Epidermal melanocyte (primary cell): Measurements from ENCODE around the gene VAPB.
"Not testable (repeated sequence)": the region's sequence is repeated elsewhere in the genome, so short reads cannot be mapped to it uniquely, and the experiment has no call there.

ENCODE experiments used
- DNase-seq: peaks from one replicate; pipeline ENCODE4 v3.0.0; 2011; ENCODE audit warnings: low spot score; ENCODE audit not compliant: insufficient read length

VAPB gene

DNA sequence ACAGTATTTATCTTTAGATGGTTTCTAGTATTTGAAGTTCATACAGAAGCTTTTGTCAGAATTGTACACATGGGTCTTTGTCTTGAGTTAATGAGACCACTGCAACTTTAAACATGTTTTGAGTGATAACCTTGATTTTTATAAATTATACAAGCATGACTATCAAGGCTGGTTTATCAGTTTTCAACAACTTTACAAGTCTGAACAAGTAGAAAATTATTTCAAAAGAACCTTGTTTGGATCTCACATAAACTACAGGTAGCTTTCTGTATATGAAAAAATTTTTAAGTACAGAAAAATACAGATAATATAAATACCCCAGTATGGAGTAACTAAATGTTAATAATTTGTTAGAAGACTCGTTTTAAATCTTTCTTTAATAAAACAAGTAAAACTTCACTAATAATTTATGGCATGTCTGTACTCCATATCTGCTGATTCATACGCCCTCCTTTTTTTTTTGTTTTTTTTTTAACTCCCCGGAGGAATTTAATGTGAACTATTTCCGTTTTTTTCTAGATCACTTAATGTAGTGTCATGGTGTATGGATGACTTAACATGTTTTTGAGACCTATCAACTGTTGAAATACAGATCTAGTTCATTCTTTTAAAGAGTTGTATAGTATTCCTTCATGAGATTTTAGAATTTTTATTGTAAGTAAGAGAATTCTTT, 18.3 kb downstream of the VAPB start:
- no peak for DNase-seq

DNA sequence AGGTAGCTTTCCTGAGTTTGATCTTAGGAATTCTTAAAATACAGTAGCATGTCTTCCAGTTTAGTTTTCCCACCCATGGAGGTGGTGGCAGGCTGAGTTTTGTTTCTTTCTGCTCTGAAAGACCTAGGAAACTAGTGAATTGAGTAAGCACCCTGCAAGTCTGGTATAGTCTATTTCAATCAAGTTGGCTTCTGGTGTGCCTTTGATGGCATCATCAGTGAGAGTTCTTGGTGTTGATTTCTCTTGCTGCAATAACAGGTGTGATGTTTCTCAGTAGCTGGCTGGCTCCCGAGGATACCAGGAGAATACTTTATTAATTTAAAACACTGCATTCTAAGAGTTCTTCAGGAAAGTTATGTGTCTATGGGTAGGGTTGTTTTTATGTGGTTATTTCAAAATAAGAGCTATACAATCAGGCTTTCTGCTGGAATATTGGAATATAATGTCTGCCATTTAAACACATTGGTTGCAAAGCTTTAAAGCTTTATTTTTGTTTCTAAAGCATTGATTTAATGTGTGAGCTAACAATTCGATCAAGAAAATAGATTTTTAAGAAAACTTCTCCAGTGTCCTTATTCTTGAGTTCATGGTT, 19.0 kb downstream of the VAPB start:
- DNase-seq = no peak

DNA sequence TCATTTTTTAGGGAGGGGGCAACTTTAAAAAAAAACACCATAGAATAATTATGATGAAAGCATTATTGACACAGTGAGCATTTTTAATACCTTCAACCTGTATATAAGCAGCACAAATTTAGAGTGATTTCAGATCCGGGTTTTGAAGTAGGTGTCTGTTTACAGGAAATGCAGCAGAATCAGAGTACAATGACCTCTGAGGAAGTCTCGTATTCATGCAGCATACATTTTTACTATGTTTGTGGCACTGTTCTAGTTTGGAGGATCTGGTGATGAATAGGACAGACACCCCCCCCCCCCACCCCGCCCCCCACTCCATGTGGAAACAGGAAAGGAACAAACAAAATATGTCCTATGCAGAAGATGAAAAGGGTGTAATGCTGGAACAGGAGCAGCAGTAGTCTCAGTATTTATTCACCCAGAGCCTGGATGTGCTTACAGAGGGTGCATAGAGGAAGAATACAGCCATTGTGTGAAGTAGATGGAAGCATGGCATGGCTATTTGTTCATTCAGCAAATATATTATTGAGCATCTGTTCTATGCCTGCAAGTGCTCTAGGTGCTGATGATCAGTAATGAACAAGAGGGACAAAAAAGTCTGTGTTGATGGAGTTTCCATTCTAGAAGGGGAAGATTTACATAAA, 19.7 kb downstream of the VAPB start:
- peak; percentile 73 for DNase-seq

DNA sequence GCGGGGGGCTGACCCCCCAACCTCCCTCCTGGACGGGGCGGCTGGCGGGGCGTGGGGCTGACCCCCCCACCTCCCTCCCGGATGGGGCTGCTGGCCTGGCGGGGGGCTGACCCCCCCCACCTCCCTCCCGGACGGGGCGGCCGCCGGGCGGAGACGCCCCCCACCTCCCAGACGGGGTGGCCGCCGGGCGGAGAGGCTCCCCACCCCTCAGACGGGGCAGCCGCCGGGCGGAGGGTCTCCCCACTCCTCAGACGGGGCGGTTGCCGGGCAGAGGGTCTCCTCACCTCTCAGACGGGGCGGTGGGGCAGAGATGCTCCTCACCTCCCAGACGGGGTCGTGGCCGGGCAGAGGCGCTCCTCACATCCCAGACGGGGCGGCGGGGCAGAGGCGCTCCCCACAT, 25.2 kb downstream of the VAPB start:
- not testable (repeated sequence) for DNase-seq

DNA sequence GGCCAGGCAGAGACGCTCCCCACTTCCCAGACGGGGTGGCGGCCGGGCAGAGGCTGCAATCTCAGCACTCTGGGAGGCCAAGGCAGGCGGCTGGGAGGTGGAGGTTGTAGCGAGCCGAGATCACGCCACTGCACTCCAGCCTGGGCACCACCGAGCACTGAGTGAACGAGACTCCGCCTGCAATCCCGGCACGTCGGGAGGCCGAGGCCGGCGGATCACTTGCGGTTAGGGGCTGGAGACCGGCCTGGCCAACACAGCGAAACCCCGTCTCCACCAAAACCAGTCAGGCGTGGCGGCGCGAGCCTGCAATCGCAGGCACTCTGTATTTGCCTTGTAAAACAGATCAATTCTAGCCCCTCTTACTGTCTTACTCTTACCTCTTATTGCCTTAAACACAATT, 25.8 kb downstream of the VAPB start:
- DNase-seq = not testable (repeated sequence)

DNA sequence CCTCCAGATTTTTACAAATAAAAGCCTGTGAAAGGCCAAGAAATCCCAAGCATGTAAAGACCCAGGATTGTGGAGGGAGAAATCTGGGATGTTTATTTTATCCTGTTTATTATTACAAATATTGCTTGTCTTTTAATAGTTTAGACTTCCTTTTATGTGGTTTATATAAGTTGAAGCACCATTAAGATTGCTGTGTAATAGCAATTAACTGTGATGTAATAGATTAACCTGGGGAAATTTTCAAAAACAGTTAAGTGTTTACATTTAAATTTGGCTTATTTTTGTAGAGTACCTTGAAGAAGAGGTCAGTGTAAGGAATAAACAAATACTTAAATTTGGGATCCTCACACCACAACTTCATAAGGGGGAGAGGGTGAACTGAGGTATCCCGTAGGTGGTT, 27.0 kb downstream of the VAPB start:
- DNase-seq = no peak

DNA sequence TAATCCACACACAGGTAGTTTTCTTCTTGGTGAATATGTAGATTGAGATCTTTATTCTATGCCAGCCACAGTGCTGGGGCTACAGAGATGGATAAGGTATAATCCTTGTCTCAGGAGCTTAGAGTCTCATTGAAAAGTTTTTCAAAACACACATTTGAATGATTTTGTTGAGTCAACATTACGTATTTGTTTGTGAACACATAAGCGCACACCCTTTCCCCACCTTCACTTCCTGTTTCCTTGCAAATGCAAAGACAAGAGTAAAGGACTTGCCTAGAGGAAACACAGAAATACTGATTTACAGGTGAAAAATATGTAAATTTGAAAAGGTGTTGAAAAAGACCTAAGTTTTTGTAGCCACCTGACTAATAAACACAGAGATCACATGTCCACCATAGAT, 27.8 kb downstream of the VAPB start:
- no peak for DNase-seq

DNA sequence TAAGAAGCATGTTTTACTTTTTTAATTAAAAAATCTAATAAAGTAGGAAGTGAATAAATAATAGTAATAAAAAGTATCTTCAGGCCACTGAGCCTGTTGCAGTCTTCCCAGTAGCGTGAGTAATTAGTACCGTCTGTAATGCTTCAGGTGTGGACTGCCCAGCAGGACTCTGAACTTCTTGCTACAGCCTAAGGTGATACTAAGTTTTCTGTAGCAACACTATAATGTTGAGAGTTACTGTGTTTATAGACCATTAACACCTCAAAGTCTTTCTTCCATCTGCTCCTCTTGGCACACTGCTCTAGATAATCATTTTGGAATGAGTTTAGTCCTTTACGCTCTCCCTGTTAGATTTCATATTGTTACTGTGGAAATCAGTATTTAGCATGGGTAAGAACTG, 28.4 kb downstream of the VAPB start:
- no peak for DNase-seq

DNA sequence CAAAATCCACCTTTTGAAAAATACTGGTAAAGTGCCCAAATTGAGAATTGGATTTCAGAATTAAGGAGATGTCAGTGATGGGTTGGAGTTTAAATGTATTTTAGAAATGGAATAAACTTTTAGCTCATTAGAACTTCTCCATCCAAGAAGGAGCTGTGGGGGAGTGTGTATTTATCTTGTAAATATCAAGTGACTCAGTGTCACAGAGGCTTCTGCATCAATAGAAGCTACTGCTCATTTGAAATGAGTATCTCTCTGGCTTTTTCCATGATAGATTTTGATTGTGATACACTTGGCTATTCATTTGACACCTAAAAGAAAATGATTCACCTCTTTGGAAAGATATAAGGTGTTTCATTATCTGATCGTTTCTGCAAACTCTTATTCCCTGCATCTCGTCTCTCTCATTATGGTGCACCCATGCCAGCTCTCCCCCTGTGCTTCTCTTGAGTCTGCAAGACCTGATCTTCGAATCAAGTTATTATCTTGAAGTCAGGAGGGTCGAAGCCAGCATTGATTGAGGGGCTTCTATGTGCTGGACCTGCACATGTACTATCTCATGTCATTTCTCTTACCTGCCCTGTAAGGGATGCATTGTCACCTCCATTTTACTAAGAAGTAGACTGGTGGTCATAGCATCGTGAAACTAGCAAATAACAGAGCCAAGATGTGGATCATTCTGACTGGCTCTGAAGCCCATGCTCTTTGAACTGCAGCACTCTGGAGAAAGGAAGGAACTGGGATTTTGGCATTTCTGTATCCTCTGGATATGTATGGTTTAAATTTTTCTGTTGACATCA, 30.1 kb downstream of the VAPB start:
- DNase-seq = no peak

DNA sequence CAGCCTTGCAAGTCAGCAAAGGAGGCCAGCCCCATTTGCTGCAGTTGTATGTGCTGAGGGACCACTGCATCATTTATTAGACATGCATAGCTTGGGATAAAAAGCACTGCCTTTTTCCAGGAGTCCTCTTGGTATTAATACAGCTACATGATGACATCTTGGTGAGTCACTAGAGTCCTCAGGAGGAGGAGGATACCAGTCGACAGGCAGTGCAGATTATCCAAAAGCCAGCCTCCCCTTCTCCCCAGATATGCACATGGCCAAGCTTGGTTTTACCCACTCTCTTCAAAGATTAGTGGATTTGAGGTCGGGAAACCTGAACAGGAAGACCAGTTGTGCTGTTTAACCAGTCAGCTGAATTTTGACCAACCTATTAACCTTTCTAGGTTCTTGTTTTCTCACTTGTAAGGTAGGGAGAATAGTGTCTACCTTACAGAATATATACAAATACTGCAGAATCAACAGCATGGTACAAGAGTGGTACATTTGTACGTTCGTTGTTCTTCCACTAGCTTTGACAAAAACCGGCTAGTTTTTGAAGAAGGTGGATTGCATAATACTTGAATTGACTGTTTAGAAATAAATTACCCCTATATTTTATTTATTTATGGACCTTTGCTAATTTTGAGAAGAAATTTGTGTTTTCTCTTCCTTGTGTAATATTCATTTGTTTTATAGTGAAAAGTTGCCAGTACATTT, 31.9 kb downstream of the VAPB start:
- no peak for DNase-seq

DNA sequence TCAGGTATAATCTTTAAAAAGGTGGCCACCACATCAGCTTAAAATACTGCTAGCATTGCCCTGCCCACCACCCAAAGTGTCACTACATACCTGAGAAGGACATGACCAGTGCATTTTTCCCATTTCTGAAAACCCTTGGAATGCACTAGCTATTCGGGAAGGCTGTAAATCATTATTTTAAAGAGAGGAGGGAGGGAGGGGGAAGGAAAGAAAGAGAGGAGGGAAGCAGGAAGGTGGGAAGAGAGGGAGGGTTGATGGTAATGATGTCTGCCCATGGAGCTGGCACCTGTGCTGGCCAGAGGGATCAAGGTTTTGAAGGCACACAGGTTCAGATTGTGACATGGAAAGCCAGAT, 32.4 kb downstream of the VAPB start:
- no peak for DNase-seq

DNA sequence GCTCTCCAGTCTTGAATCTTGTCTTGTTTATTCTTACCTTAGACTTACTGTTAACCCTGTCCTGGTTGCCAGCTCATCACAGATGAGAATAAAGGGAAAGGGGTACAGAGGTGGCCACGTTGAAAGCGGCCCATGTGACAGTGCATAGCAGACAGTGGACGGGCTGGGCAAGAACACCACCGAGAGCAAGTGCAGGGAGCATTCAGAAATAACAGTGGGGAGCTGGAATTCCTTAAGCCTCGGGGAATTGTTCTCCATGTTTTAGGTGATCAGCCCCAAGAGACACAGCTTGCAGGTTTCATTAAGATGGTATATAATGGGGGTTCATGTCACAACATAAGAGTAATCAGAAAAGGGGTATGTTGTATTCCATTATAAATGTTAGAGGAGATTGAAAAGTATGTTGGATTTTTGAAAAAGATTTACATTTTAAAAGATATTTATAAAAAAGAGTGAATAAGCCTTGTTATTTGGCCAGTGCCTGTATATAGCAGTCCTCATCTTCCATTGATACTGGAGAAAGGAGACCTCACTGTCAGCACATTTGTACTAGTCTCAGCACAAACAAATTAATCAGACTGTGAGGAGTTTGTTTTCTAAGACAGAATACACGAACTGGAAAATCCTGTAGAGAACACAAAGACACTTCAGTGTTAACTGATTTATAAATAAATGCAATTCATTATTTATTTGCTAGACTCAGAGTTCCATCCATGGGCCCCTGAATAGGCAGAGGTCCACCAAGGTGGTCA, 35.4 kb downstream of the VAPB start:
- no peak for DNase-seq

DNA sequence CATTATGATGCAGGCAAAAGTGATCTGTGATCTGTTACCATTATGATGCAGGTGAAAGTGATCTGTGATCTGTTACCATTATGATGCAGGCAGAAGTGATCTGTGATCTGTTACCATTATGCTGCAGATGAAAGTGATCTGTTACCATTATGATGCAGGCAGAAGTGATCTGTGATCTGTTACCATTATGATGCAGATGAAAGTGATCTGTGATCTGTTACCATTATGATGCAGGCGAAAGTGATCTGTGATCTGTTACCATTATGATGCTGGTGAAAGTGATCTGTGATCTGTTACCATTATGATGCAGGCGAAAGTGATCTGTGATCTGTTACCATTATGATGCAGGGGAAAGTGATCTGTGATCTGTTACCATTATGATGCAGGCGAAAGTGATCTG, 38.5 kb downstream of the VAPB start:
- not testable (repeated sequence) for DNase-seq

DNA sequence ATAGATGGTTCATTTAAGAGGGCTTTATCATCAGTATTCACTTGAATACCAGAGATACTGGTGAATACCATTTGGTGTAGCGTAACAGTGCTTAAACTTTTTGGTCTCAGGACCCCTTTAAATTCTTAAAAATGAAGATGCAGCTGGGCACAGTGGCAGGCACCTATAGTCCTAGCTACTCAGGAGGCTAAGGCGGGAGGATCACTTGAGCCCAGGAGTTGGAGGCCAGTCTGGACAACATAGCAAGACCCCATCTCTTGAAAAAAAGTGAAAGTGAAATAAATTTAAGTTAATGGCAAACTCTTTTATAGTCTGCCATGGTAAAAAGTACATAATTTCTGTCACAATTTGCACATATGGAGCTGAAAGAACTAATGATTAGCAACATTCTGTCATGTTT, 39.3 kb downstream of the VAPB start:
- DNase-seq = no peak

DNA sequence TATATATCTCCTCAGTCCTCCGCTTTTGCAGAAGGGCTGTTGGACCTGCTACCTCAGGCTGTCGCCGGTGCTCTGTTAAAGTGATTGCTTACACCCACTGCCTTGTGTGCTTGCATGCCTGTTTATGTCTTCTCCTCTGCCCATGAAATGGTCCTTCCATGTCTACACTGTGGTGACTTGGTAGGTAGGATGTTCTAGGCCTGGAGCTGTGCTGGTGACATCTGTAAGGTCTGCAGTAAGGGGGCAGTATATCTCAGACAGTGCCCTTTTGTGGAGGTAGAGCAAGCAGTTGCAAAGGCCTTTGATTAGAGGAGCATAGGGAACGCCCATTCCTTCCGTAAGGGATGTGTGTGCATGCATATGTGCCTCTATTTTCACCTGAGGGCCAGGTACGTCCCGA, 40.3 kb downstream of the VAPB start:
- no peak for DNase-seq

DNA sequence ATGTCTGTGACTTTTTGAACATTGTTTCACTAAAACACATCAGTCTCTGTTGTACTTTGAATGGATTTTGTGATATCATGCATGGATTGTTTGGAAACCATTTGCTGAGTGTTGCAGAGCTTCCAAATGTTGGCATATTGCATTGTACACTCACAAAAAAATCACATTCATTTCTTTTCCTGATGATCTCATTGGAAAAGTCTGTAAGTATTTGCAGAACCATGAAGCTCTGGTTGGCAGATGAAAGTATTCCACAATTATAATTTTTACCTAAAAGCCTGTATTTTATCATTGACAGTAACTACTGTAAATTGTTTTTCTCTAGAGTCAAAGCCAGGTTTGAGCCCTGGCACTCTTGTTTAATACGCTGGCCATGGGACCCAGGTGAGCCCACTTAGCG, 42.1 kb downstream of the VAPB start:
- DNase-seq = no peak

DNA sequence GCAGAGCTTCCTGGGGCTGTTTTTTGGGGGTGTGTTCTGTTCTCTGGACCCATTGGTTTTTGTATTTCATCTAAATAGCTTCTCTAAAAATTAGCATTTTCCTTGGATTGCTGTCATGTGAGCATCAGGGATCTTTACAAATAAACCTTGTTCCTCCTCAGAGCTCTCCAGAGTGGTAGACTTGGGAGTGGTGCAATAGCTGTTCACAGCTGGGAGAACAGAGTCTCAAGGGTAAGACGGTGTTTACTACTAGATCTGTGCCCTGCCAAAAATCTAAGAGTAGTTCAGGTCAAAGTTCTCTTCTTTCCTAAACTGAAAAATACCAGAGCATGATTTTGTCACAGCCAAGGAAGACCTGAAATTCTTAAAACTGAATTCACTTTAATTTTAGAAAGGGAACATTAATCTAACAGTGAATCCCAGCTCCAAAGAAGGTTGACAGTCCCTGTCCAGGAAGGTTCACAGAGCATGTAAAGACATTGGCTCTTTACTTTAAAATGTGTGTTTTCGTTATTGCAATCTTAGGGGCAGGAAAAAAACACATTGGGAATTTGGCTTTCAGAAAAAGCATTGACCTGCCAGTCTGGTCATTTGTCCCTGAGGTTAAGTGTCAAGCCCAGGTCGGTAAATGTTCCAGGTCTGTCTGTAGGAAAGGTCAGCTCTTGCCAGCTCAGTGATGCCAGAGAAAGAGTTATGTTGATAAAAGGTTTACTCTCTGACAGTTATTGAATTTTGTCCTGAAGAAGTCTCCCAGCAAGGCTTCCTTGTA, 43.3 kb downstream of the VAPB start:
- DNase-seq = no peak

DNA sequence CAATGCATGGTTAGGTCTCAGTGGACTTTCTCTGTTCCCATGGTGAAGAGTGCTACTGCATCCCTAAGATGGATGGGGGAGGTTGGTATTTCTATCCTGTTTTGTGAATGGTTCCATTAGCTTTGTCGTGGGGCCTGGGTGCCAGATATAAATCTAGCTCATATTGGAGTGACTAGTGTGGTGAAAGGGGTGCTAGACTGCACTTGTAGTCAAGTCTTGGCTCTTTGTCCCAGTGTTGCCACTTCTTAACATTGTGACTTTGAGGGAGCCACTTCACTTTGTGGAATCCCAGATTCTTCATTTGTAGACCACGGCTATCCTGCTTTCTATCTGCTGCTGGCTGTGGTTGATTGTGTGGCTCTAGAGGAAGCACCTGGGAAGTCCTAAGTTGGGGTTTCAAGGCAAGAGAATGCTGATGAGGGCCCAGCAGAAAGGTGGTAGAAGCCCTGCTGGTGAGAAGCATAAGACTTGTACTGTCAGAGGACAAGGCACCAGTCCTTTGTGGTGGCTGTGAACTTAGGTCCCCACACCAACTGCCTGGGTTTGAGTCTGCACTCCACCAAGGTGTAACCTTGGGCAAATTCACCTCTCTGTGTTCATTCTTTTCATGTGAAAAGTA, 44.1 kb downstream of the VAPB start:
- no peak for DNase-seq

DNA sequence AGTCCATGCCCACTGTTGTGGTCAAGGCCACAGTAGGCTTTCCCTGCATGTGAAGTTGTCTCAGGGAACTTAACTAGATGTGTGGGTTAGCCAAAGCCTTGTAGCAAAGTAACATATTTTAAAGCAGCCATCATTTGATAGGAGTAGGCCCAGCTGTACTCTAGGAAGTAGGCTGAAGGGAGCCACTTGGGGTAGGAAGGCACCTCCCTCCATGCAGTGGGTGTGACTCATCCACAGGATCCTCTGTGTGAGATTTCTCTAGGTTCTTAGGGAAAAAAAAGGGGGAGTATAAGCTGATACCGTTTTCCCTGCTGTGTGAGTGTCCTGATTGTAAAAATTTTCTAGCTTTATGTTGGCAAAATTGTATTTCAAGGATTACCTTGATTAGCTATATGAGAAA, 44.7 kb downstream of the VAPB start:
- no peak for DNase-seq

DNA sequence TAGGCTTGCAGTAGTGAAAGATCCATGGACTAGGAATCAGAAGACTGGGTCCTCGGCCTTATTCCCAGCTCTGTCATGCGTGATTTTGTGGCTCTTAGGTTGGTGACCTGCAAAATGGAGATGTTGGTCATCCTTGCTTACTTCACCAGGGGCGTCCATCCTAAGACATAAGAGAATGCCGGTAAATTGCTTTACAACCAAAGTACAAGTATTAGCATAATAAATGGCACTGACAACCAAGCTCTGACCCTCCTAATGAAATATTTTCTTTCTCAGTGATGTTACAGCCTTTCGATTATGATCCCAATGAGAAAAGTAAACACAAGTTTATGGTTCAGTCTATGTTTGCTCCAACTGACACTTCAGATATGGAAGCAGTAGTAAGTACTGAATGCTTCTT, 45.3 kb downstream of the VAPB start:
- no peak for DNase-seq
